NCI-H1930 (cell line): Measurements from ENCODE around the gene LENG9.

Experiments used
- DNase-seq, 2 experiments: peaks; one replicate each; lab custom pipeline; 2025; lab: John Stamatoyannopoulos, UW

LENG9 gene

DNA sequence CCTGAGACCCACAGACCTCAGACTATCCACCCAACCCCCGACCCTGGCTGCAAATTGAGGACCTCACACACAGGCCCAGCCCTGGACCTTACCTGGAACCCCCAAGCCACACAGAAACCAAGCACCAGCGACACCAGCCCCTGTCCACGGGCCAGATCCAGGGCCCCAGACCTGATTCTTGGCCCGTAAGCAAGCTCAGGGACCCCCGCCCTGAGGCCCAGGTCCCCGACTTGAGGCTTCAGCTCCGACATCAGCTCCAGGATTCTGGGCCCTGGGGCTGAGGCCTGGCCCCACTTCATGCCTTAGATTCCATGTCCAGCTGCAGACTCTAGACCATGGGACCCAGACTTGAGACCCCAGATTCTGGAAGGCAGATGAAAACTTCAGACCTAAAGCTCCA, 42.1 kb downstream of the LENG9 start:
- no peak for DNase-seq

DNA sequence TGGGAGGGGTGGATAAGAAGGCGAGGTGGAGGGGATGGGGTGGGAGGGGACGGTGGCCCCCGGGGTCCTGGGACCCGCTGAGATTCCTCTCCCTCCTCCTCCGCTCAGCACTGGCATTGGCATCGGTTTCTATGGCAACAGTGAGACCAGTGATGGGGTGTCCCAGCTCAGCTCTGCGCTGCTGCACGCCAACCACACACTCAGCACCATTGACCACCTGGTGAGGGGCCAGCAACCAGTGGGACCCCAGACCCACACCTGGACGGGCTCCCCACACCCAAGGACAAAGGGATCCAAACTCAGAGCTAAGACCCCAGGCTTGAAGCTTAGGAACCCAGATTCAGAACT, 42.4 kb downstream of the LENG9 start:
- no peak for DNase-seq

DNA sequence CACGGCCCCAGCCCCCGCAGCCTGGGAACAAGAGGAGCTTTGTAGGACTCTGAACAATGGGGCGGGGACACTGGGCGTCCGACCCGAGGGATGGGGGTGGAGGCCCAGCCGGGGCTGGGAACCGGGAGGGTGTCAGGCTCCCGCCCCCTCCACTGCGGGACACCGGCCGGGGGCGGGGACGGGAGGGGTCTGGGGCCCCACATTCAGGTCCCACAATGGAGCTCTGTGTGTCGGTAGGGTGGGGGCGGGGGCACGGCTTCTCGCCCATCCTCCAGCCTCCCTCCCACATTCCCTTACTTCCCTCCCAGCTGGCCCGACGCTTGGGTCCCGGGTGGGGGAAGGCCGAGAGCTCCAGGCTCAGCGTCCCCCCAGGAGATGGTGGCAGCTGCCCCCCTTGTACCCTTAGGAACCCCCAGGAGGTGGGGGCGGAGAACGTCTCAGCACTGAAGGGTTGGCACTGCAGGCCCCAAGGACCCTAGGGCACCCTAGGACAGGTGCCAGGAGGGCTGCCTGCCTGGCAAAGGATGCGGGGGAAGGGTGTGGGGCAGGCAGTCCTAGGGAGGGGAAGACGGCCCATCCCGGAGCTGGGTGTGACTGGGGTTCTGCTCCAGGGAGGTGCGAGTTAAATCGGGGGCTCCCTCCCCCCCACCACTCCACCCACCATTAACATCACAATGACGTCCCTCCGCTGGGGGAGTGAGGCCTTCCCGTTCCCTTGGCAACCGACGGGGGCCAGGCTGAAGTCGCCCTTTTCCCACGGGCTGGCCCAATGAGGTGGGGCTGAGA, 43.0 kb downstream of the LENG9 start:
- DNase-seq = no peak

DNA sequence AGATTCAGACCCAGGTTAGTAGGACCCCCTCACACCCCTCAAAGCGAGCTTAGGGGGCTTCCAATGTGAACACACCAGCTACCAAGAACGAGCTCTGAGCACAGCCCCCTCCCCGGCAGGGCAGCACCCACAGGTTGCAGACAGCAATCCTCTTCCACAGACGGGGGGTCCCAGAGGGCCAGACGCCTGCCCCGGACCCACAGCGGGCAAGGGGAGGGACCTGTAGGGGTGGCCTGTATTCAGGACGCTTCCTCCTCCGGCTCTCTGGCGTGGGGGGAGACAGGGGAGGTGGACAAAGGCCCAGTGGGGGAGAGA, 43.6 kb downstream of the LENG9 start:
- DNase-seq = no peak

DNA sequence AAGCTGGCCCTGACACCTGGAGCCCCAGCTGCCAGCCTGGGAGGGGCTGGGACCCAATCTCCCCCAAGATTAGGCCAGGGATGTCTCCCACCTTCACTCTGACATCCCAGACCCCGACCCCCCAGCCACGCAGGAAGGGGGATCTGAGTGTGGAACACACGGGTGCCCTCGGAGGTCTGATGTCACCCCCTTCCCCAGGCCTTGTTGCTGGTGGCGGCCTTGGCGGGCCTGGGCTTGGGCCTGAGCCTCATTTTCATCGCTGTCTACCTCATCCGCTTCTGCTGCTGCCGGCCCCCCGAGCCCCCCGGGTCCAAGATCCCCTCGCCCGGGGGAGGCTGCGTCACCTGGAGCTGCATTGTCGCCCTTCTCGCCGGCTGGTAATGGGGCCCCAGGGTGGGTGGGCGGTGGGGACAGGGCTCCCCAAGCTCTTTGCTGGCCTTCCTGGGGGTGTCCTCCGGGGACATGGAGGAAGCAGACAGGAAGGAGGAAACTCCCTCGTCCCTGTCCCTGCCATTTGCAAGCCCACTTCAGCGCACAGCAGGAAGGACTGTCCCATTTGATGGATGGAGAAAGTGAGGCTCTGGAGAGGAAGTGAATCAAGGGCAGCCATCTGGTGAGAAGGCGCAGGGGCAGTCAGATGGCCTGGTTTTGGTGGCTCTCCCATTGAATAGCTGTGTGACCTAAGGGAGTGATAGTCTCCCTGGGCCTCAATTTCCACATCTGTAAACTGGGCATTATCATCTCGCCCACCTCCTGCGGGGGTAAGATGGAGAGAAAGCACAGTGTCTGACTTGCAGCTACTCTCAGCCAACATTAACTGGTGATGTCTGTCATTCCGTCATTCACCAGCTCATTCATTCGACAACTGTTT, 44.4 kb downstream of the LENG9 start:
- no peak for DNase-seq

DNA sequence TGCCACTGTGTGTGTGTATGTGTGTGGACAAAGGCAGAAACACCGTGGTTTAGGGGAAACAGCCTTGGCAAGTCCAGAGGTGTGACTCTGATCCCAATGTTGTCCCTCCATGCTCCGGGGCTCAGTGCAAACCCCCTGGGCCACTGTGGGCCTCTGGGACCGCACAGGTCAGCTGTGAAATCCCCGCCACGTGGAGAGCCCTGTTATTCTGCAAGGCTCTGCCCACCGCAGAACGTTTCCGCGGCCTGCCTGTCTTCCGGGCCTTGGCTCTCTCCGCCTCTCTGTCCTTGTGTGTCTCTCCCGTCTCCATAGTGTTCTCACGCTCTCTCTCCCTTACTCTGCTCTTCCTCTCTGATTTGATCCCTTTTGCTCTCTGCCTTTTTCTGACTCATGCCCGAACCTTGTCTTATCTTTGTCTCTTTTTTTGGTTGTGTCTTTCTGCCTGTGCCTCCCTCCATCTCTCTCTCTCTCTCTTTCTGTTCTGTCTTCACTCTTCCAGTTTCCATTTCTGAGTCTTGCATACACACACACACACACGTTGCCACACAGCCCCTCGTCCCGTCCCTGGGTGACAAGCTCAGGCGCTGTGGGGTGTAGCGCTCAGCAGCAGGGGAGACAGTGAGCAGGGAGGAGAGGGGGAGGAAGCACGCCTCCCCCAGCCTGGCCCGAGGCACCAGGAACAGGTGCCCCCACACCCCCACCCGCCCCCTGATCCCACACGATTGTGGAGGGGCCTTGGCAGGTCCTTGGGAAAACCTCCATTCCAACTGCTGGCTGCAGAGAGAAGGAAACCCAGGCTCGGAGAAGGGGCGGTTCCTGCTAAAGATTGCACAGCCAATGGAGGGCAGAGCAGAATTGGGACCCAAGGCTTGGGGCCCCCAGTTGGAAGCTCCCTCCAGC, 45.3 kb downstream of the LENG9 start:
- no peak for DNase-seq

DNA sequence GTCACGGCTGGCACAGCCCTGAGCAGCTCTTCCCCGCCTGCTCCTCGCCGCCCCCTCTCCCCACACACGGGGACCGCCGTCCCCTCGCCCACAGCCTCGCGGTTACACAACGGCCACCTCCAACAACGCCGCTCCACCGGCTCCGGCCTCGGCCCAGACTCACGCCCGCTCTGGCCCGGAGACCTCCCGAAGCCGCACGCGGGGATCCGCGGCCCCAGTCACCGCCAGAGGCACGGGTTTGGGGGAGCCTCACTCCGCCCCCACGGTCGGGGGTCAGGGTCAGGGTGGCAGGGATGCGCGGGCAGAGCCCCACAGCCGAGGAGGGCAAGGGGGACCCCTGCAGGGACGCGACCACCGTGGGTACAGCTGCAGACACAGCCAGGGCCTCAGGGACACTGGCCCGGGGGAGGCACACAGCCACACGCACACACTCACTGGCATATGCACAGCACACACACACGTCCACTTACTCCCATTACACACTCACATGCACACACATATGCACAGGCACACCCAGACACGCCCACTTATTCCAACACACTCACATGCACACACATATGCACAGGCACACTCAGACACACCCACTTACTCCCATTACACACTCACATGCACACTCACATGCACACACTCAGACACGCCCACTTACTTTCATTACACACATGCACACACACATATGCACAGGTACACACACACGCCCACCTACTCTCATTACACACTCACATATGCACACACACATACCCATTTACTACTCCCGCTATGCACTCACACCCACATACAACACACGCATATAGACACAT, 46.7 kb downstream of the LENG9 start:
- no peak for DNase-seq

DNA sequence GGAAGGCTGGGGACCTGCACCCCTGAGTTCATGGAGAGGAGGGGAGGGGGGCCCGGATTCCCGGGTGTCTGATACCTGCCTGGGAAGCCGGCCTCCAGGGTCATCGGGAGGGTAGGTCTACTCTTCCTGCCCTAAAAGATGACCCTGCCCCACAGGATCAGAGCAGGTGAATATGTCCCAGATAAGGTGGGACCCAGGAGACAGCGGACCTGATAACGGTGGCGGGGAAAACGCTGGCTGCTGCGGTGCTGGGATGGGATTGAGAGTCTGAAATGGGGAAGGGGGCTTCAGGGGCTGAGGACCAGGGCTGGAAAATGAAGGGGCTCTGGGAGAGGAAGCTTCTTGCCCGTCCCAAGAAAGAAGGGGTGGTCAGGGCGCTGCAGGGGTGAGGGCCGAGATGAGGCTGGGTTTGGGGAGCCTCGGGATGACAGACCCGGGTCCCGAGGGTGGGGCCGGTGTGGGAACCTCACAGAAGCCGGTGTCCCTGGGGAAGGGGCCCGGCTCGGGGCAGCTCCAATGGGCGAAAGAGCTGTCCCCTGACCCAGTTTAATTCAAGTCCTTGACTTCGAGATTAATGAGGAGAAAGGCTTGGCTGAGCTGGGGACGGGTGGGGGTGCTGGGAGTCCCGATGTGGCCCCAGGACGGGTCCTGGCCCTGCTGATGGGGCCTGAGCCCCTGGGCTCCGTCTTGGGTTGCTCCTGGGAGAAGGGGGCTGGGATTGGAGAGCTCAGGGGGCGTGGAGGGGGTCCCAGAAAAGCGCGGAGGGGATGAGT, 47.5 kb downstream of the LENG9 start:
- DNase-seq = no peak

DNA sequence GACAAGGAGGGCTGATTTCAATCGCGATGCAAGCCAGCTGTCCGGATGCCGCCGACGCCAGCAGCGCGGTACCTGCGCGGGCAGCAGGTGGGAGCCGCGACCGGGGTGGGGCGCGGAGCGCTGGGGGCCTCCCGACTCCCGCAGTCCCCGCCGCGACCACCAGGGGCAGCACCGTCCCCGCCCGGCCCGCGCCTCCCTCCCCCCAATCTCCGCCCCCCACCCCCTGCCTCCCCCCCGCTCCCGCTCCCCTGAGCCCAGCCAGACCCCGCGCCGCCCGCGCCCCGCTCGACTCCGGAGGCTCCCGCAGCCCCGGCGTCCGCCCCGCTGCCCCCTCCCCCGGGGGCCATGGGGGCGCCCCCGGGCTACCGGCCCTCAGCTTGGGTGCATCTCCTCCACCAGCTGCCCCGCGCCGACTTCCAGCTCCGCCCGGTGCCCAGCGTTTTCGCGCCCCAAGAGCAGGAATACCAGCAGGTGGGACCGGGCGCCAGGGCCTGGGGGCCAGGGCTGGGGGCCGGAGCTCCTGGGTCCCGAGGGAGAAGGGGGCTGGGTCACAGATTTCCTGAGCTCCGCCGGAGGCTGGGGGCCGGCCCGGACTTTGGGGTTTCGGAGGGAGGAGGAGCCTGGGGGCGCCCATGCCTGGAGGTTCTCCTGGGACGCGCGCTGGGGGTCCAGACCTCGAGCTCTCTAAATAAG, 48.2 kb downstream of the LENG9 start, which contains the start of gene TTYH1:
TSS of gene TTYH1 (plus strand) at position 257 of the 693 bp plus-strand sequence. CDS start at position 346, 89 bp downstream.
- DNase-seq = no peak

DNA sequence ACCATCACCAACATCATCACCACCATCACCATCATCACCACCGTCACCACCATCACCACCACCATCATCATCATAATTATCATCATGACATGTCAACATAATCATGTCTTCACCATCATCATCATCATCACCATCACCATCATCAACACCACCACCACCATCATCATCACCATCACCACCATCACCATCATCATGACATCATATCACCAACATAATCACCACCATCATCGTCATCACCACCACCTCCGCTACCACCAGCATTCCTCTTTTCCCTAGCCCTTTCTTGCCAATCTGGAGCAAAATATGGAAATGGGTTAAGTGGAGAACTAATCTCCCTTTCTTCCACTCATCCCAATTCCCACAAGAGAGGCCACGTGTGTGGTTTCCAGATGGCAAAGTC, 49.4 kb downstream of the LENG9 start:
- no peak for DNase-seq

DNA sequence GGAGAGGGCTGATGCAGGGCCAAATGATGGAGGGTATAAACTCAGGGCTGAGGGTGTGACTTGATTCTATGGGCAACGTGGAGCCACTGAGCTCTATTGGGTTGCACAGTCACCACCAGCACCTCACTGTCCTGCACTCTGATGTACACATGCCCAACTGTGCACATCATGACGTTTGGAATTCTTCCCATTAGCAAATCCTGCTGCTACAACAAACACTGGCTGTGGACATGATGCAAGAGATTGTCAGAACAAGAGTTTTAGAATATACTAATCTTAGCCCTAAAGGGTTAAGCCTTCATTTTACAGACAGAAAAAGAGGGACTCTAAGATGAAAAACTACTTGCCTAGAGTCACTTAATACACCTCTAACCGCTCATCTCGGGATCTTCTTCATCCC, 50.7 kb downstream of the LENG9 start:
- DNase-seq = no peak
